Measurements from ENCODE around the gene CPA4. TPM values are rescaled to one million over a fixed set of nuclear protein-coding genes. Genes with fewer than 3 reads are reported as not detected.

The CPA4 gene
- polyA plus RNA-seq, 1 donor from 2014 or later = 8.9 TPM

DNA sequence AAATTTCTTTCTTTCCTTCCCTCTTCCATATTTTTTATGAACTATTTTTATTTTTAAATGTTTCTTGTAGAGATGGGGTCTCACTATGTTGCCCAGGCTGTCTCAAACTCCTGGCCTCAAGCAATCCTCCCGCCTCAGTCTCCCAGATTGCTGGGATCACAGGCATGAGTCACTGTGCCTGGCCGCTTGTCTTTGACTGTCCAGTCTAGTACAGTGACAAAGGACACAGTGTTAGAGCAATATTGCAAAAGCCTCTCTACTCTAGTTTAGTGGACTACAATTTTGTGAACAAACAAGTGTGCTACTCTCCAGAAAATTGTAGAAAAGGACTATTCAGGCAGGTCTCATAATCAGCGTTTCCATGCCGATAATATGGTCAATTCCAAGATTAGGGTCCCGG lies 11.0 kb downstream of the CPA4 start:
- no peaks in the 10 kb centered on the region for H3K9me3 ChIP-seq (ENCODE audit: low read length)
- H3F3A ChIP-seq (ENCODE audit: insufficient read depth, low read length, poor library complexity, severe bottlenecking) = peaks cover under 1% of the 10 kb centered on the region
- H3K27ac ChIP-seq (ENCODE audit: low read length) = no peak overlapping the region
- H3K9ac ChIP-seq (ENCODE audit: low read length) = no peak overlapping the region
- no peaks in the 10 kb centered on the region for H4K20me1 ChIP-seq (ENCODE audit: insufficient read depth)
- no peaks in the 10 kb centered on the region for H3K79me2 ChIP-seq (replicated peaks; ENCODE audit: insufficient read depth, low read length)
- no peaks in the 10 kb centered on the region for H3K9me2 ChIP-seq (ENCODE audit: insufficient read depth, low read length)
- no peaks in the 10 kb centered on the region for H3K36me3 ChIP-seq (ENCODE audit: insufficient read depth, low read length)
- no peaks in the 10 kb centered on the region for H3K27me3 ChIP-seq (ENCODE audit: insufficient read depth, low read depth, low read length)
- no peak overlapping the region for H3K4me2 ChIP-seq (ENCODE audit: low read length)
- no peak overlapping the region for H2AFZ ChIP-seq (ENCODE audit: low read depth, low read length)
- TF ChIP-seq, protein P1, sequence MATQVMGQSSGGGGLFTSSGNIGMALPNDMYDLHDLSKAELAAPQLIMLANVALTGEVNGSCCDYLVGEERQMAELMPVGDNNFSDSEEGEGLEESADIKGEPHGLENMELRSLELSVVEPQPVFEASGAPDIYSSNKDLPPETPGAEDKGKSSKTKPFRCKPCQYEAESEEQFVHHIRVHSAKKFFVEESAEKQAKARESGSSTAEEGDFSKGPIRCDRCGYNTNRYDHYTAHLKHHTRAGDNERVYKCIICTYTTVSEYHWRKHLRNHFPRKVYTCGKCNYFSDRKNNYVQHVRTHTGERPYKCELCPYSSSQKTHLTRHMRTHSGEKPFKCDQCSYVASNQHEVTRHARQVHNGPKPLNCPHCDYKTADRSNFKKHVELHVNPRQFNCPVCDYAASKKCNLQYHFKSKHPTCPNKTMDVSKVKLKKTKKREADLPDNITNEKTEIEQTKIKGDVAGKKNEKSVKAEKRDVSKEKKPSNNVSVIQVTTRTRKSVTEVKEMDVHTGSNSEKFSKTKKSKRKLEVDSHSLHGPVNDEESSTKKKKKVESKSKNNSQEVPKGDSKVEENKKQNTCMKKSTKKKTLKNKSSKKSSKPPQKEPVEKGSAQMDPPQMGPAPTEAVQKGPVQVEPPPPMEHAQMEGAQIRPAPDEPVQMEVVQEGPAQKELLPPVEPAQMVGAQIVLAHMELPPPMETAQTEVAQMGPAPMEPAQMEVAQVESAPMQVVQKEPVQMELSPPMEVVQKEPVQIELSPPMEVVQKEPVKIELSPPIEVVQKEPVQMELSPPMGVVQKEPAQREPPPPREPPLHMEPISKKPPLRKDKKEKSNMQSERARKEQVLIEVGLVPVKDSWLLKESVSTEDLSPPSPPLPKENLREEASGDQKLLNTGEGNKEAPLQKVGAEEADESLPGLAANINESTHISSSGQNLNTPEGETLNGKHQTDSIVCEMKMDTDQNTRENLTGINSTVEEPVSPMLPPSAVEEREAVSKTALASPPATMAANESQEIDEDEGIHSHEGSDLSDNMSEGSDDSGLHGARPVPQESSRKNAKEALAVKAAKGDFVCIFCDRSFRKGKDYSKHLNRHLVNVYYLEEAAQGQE (IDR thresholded peaks at IDR 0.05; ENCODE audit: borderline replicate concordance) = no peak
- TF ChIP-seq TAF1 (IDR thresholded peaks at IDR 0.05; ENCODE audit: low read depth) (no peak), SMC3 (conservative IDR thresholded peaks at IDR 0.05; ENCODE audit: poor library complexity) (no peak), EZH2 (IDR thresholded peaks at IDR 0.05; ENCODE audit: borderline replicate concordance, insufficient read depth, low read length, poor library complexity, severe bottlenecking) (no peak), EP300 (conservative IDR thresholded peaks at IDR 0.05; ENCODE audit: poor library complexity, severe bottlenecking) (no peak)
- TF ChIP-seq, protein P2, sequence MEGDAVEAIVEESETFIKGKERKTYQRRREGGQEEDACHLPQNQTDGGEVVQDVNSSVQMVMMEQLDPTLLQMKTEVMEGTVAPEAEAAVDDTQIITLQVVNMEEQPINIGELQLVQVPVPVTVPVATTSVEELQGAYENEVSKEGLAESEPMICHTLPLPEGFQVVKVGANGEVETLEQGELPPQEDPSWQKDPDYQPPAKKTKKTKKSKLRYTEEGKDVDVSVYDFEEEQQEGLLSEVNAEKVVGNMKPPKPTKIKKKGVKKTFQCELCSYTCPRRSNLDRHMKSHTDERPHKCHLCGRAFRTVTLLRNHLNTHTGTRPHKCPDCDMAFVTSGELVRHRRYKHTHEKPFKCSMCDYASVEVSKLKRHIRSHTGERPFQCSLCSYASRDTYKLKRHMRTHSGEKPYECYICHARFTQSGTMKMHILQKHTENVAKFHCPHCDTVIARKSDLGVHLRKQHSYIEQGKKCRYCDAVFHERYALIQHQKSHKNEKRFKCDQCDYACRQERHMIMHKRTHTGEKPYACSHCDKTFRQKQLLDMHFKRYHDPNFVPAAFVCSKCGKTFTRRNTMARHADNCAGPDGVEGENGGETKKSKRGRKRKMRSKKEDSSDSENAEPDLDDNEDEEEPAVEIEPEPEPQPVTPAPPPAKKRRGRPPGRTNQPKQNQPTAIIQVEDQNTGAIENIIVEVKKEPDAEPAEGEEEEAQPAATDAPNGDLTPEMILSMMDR (IDR thresholded peaks at IDR 0.05; ENCODE audit: poor library complexity, severe bottlenecking) = no peak
- no peak overlapping the region for H3K4me3 ChIP-seq (ENCODE audit: low read length)

DNA sequence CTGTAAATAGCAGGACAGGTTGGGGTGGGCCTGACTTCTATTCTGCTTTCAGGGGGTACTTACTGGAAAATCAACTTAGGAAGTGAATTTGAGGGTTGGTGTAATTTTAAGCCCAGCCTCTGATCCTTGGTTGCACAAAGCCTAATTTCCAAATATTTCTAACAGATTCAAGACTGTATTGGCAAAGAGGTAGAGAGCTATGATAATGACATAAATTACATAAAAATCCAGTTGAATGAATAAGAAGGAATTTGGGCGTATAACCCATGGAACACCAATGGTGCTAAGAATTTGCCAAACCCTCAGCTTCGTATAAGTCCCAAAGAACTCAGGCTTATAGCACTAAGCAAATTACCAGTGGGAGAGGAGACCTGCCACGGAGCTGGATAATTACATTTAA lies 11.9 kb downstream of the CPA4 start:
- Histone ChIP-seq H3K27me3 (ENCODE audit: insufficient read depth, low read depth, low read length) (no peaks in the 10 kb centered on the region), H3K79me2 (replicated peaks; ENCODE audit: insufficient read depth, low read length) (no peaks in the 10 kb centered on the region), H3K36me3 (ENCODE audit: insufficient read depth, low read length) (no peaks in the 10 kb centered on the region), H3K4me3 (ENCODE audit: low read length) (no peak overlapping the region), H2AFZ (ENCODE audit: low read depth, low read length) (no peak overlapping the region), H3F3A (ENCODE audit: insufficient read depth, low read length, poor library complexity, severe bottlenecking) (no peaks in the 10 kb centered on the region), H3K9ac (ENCODE audit: low read length) (no peak overlapping the region), H3K4me2 (ENCODE audit: low read length) (no peak overlapping the region), H3K9me2 (ENCODE audit: insufficient read depth, low read length) (no peaks in the 10 kb centered on the region), H3K27ac (ENCODE audit: low read length) (no peak overlapping the region), H4K20me1 (ENCODE audit: insufficient read depth) (no peaks in the 10 kb centered on the region), H3K9me3 (ENCODE audit: low read length) (no peaks in the 10 kb centered on the region)
- TF ChIP-seq, protein P2 (IDR thresholded peaks at IDR 0.05; ENCODE audit: poor library complexity, severe bottlenecking) = no peak
- TF ChIP-seq EP300 (conservative IDR thresholded peaks at IDR 0.05; ENCODE audit: poor library complexity, severe bottlenecking) = no peak
- TF ChIP-seq POLR2AphosphoS5 (IDR thresholded peaks at IDR 0.05) = no peak
- no peak for TF ChIP-seq EZH2 (IDR thresholded peaks at IDR 0.05; ENCODE audit: borderline replicate concordance, insufficient read depth, low read length, poor library complexity, severe bottlenecking)
- TF ChIP-seq, protein P1 (IDR thresholded peaks at IDR 0.05; ENCODE audit: borderline replicate concordance) = no peak
- TF ChIP-seq MXI1 (conservative IDR thresholded peaks at IDR 0.05; ENCODE audit: poor library complexity, severe bottlenecking) = no peak
